GM18858 (cell line): ENCODE results near the gene OBSL1.

Source experiments
- ATAC-seq: cut with Tn5 transposase; IDR thresholded peaks from one replicate; pipeline ENCODE4 v1.9.1; 2021; ENCODE audit not compliant: unreplicated experiment

OBSL1 gene

DNA sequence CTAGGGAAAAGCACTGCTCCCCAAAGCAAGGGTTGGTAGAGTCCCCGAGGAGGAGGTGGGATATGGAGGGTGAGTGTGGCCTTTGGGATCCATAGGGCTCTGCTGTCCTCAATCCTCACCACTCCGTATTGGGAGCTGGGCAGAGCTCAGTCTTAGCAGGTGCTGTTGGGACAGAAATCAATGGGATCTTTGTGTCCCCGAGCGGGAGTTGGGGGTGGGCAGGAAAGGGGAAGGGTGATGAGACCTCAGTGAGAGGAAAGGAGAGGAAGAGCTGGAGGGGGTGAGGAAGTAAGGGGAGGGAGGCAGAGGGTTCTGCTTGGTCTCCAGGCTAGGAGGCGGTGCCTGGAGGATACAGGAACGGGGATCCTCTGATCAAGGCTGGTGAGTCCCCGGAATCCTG, 54.5 kb downstream of the OBSL1 start:
- ATAC-seq, result no peak

DNA sequence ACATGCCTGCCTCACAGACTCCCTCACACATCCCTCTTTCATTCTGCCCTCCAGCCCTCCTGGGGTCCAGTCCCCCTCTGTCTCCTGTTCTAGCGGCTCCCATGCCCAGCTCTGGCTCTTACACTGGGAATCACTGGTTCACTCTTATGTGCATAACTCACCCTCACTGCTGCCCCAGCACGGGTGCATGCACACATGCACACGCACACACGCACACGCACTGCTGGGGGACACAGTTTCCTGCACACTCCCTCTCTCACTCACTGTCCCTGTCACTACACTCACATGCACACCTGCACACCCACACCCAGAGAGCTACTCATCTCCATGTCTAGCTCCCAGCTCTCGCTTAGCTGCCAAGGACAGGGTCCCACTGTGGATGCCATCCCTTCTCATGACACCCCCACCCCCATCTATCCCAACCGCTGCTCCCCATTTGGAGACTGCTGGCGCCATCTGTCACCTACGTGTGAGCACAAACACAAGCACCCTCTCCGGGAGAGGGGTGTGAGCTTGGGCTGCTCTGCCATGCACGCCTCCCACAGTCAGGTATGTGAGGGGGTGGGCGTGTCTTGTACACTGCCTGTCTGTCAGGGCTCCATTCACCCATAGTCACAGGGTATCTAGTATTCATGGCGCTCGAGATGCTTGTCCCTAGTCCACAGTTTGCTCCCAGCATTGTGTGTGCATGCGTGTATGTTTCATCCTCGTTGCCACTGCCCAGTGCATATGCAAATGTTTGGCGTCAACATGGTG, 55.3 kb downstream of the OBSL1 start:
- ATAC-seq, result no peak

DNA sequence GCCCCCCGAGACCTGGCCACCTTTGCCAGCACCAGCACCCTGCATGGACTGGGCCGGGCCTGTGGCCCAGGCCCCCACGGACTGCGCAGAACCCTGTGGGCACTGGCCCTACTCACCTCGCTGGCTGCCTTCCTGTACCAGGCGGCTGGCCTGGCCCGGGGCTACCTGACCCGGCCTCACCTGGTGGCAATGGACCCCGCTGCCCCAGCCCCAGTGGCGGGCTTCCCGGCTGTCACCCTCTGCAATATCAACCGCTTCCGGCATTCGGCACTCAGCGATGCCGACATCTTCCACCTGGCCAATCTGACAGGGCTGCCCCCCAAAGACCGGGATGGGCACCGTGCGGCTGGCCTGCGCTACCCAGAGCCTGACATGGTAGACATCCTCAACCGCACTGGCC, 56.5 kb downstream of the OBSL1 start:
- no peak for ATAC-seq

DNA sequence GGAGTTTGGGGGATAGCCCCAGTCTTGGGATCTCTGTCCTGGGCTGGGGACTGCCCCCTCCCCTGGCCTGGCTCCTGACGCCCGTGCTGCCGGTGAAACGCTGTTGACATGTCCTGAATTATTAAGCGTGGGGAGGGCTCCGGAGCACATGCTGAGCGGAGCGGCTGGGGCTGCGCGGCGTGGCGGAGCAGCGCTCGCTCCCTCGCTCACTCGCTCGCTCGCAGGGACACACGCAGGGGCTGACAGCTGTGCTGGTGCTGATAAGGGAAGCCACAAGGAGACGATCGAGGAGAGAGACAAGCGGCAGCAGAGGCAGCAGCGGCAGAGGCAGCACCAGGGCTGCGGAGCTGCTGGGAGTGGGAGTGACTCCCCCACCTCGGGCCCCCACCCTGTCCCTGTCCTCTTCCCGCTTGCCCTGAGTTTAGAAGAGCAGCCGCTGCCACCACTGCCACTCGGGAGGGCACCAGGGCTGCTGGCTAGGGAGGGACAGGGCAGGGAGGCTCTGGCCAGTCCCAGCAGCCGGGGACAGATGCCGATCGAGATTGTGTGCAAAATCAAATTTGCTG, 57.1 kb downstream of the OBSL1 start, which contains the start of gene ASIC4:
Gene ASIC4, plus strand, starts transcription at position 287 of the 566 bp plus-strand sequence. Its CDS starts 243 bp downstream, at position 530.
- ATAC-seq, result no peak

DNA sequence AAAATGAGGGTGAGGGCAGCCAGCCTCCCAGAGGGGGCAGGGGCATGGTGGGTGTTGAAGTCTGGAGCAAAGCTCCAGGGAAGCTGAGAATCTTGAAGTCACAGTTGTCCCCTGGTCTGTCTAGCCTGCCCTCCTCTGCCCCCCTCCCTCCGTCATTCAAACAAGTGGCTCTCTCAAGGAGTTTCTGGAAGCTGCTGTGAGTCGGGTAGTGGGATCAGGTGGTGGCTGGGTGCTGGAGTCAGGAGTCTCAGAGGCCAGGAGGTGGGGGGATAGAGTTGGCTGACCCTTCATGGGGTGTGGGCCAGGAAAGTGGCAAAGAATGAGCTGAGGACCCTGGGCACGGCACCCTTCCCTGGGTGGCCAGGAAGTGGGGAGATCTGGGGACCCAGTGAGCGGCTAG, 57.6 kb downstream of the OBSL1 start:
- ATAC-seq, result no peak

DNA sequence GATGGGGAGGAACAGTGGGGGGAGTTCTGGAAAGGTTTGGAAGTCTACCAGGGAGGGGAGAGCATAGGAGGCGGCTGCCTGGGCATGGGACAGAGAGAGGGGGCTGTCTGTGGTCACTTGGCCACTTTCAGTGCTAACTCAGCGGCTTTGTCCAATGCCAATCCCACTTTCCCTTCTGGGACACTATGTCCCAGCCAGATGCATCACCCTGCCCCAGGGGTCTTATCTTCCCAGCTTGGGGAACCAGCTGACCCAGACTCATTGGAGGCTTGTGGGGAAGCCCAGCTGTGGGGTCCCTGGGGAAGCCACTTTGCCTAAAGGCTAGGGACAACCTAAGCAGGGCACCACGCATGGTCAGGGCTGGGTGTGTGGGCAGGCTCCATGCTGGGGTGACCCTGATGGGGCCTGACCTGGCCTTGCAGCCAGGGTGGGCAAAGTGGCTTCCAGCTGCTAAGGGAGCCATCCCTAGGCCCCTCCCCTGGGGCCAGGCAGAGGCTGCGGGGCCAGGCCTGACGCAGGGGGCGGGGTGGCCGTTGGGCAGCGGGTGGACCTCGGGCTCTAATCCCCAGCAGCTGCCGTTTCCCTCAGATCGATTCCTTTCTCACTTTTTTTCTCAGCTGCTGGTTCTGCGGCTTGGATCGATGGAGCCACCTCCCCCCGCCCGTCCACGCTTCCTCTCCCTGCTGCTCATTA, 58.7 kb downstream of the OBSL1 start:
- no peak for ATAC-seq

DNA sequence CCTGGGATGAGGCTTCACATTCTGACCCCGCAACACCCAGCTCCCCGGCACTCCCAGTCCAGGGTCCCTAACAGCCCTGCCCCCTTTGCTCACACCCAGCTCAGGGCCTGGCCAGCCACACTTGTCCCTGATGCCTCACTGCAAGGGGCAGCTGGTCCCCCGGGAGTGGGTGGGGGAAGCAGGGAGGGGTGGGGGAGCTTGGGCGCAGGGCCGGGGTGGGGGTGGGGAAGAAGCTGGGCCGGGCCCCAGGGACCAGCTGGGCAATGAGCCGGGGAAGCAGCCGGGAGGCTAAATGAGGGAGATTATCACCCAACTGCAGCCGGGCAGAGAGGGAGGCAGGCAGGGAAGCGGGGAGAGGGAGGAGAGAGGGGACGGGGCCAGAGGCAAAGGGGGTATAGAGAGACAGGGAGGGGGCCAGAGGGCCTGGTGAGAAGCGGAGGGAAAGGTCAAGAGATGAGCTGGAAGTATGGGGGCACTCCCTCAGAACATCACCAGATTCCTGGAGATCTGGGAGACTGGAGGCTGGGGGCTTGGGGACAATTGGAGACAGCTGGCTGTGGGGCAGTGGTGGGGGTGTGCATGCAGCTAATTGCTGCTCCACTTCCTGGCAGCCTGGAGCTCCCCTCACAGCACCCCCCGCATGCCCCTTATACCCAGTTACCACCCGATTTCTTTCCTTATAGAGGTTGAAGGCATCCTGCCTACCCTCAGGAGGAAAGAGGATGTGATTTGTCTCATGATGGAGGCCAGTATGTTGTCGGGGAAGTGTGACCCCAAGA, 59.6 kb downstream of the OBSL1 start:
- ATAC-seq, result no peak

DNA sequence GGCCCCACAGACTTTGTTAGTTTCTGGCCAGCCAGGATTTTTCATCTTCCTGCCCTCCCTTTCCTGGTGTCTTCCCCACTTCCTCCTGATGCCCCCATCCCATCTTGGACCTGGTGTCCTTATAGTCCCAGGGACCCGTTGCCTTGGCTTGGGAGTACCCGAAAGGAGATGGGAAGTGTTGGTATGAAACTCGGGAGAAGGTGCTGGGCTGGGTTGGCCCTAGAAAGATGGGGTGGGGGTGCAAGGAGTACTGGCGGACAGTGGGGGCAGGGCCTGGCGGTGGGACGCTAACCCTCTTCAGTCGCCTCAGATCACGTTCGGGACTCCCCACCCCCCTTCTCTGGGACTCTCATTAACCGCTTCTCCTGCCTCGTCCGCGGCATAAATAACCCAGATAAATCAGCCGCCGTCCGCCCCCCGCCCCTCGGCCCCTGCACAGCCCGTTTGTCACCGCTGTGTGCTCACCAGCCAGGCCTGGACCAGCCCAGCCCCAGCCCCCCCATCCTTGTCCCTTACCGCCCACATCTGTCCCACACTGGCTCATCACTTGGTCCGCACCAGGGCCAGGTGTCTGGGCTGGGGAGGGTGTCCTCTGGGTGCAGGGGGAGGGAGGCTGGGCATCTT, 60.7 kb downstream of the OBSL1 start:
- ATAC-seq, result no peak

DNA sequence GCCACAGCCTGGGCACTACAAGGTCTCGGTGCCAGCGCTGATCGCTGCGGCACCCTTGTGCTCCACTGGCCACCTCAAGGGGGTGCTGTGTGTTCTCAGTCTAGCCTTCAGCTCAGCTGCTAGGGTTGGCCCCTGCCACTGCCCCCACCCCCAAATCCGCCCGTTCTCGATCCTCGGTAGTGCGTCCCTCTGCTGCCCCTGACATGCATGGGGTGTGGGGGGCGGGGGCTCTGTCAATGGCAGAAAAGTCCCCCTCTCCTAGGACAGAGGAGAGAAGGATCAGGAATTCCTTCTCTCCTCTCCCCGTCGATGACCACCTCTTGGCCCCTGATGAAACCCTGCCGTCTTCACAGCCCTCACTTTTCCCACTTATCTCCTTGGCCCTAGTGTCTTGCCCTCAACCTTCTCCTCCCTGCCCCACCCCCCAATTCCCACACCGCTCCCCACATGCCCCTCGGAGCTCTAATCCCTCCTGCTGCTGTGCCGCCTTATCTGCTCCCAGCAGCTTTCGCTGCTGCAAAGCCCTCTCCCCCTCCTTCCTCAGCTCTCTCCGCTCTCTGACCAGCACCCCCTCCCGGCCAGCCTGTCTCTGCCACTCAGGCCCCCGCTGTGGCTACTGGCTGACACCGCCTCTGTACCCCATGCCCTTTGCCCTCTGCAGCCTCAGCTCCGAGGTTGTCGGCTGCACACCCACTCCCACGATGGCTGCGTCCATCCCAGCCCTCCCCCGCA, 61.4 kb downstream of the OBSL1 start:
- ATAC-seq, result peak; percentile 65

DNA sequence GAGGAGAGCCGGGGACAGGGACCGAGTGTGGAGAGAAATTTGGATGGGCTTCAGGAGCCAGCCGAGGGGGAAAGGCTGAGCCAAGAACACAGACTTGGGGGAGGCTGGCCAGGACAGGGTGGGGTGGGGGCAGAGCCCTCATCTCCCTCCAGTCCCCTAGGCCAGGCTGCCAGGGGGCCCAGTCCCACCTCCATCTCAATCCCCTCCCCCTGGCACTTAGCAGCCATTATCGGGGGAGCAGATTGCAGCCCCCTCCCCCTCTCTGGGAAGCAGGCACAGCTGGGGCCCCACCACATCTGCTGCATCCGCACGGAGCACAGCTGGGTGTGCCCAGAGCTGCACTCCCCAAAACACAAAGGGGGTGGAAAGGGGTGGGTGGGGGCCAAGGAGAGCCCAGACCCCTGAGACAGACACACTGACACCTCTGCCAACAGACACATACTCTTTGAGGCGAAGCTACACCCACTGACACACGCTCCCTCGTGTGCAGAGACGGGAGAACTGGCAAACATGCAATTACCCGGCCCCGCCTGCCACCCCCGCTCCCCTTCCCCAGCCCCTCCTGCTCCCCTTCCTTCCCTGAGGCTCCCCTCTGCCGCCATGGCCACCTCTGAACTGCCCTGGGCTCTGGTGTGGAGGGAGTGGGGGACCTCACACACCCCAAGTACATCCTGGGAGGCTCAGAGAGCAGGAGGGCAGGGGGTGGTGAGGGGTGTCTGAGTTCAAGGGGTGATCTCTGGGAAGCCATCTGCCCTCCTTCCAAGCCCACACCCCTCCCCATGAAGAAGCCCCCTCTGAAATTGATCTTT, 62.2 kb downstream of the OBSL1 start:
- no peak for ATAC-seq

DNA sequence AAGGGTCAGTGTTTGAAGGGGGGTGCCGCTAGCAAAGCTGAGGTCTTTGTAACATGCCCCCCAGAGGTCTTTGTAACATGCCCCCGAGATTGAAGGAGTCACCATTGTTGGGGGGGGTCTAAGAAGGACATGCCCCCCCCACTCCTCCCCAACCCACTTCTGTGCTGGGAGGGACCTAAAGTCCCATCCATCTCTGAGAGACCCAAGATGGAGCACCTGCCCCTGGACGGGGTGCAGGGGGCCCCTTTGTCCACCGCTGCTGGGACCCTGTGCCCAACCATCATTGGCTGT, 63.0 kb downstream of the OBSL1 start:
- ATAC-seq, result no peak

DNA sequence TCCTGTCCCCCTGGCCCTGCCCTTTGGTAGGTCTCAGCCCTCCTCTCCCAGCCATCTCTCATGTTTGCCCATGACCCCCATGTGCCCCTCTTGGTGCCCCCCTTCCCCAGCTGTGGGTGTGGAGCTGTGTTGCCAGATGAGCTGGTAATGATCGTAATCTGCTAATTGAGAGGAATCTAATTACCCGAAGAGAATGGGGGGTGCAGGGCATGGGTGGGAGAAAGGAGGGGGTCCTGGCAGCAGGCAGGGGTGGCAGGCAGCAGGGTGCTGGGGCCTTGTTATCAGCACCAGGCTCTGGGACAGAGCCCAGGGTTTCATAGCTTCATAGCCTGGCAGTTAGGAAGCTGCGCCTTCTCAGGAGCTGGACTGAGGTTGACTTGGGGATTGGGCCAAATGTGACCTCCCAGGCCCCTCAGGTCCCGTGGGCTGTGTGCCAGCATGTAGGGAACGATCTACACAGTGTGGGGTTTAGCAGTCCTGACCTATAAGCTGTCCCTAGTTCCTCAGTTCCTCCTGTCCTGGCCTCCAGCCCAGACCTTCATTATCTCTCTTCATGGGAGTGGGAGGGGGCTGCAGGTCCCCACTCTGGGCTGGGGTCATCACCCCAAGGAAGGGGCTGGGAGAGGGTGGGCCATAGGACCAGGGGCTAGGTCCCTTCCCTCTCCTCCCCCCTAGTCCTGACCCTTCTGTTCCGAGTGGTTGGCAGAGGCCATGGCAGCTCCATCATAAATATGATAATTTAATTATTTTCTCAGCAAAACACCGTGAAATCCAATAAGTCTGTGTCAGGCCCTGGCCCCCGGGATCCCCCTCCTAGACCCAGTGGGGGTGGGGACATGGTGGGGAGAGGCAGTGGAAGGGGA, 63.5 kb downstream of the OBSL1 start:
- ATAC-seq, result no peak

DNA sequence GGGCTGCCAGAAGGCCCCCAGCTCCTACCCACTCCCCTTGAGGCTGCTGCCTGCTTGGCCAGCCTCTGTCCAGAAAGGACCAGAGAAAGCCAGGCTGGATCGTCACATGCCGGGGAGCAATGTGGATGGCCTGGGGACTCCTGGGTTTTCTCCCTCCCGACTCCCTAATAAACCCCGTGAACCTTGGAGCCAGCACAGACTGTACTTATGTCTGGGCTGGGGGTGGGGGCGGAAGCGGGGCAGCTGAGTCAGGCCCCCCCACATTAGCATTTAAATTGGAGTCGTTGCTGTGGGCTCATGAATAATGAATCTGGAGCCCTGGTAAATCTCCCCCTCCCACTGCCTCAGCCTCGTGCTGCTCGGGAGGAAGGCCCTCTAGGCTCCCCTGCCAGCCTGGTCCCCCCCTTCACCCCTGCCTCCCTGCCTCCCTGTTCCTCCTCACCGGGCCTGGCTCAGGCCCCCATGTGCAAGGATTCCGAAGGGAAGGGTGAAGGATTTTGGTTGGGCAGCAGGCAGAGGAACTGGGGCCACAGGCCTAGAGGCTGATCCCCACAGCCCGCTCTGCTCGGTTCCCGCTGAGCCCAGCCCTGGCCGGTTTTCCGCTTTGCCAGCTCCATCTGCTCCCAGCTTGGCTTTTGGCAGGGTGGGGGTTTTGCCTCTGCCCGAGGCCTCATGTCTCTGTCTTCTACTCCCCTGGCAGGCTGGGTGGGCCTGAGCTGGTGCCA, 64.4 kb downstream of the OBSL1 start:
- no peak for ATAC-seq

DNA sequence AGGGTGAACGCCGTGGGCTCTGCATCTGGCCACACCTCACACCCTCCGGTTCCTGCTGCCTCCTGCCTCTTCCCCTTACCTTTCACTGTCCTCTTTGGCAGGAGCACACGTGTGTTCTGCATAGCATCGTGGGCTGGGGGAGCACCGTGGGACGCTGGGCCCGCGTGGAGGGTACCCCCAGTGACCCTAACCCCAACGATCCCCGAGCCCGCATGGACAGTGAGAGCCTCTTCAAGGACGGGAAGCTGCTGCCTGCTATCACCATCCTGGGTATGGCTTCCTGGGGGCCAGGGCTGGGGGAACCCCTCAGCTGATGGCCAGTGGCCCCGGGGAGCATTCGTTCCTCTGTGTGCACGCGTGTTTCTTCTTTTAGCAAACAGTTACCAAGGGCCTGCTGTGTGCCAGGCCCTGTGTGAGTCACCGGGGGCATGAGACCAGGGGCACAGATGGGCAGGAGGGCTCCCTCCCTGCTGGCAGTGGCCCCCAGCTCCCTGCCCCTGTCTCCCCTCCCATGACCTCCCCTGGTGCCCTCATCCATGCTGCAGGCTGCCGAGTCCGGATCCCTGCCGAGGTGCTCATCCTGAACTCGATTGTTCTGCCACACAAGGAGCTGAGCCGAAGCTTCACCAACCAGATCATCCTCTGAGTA, 65.1 kb downstream of the OBSL1 start:
- ATAC-seq, result no peak

DNA sequence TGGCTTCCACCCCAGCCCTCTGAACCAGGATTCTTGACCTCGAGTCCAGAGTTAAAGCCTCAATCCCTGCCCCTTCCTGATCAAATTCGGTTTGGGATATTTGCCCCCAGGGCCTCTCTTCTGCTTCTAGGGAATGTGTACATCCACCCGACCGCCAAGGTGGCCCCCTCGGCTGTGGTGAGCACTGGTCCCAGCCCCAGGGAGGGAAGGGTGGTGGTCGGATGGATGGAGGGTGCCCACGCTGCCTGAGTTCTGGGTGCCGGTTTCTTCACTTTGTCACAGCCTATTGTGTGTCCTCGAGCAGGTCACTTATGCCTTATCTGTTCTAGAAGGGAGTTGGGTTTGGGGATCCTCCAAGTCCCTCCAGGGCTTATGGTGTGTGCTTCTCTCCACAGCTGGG, 65.8 kb downstream of the OBSL1 start:
- ATAC-seq, result no peak

DNA sequence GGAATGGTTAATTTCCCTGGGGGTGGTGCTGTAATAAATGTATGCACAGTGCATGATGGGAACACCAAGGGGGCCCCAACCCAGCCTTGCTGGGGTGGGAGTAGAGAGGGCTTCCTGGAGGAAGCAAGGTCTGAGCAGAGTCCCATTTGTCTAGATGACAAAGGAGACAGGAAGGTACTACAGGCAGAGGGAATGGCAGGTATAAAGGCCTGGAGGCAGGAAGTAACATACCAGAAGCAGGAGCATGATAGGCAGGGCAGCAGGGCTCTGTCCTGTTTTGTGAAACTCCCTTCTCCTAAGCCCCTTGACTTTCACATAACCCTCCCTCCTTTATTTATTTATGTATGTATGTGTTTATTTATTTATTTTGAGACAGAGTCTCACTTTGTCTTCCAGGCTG, 68.7 kb downstream of the OBSL1 start:
- ATAC-seq, result no peak

DNA sequence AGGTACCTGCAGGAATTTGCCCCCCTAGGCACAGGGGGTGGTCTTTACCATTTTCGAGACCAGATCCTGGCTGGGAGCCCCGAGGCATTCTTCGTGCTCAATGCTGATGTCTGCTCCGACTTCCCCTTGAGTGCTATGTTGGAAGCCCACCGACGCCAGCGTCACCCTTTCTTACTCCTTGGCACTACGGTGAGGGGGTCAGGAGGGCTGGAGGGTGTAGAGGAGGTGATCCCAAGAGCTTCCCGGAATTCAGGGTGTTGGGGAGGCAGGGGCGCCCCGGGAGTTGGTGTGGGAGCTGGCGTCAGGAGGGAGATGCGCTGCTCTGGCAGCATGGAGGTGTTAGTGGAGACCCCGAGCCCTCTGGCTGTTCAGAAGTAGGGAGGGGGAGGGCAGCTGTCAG, 69.5 kb downstream of the OBSL1 start:
- ATAC-seq, result no peak
